COLO829 (cell line): ENCODE results near the gene DLG5.
"Not testable (repeated sequence)": the region's sequence is repeated elsewhere in the genome, so short reads cannot be mapped to it uniquely, and the experiment has no call there.

Experiments
- DNase-seq: peaks from one replicate; pipeline ENCODE4 v3.0.0; 2012; ENCODE audit warnings: low spot score

Gene DLG5

GRCh38 chr10:77794256-77795142 is 132.1 kb downstream of the DLG5 start:
- DNase-seq, result no peak

DNA sequence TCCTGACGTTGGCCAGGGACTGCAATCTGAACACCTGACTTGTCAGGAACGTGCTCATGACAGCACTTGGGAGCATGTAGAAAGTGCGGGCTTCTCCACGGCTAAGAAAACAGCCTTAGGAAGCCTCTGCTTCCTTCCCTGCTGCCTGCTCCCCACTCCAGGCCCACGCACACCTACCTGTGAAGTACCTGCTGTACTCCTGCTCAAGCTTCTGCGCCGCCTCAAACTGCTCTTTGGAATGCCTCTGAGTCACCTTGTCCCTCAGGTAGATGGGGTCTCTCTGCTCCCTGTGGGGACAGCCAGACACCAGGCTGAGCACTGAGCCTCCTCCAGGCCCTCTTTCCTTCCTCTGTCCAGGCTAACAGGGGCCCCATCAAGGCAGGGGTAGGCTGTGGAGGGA is 132.7 kb downstream of the DLG5 start:
- no peak for DNase-seq

- DNase-seq, result no peak
These were observed 134.4 kb downstream of the DLG5 start for GRCh38 chr10:77792155-77792554.

DNA sequence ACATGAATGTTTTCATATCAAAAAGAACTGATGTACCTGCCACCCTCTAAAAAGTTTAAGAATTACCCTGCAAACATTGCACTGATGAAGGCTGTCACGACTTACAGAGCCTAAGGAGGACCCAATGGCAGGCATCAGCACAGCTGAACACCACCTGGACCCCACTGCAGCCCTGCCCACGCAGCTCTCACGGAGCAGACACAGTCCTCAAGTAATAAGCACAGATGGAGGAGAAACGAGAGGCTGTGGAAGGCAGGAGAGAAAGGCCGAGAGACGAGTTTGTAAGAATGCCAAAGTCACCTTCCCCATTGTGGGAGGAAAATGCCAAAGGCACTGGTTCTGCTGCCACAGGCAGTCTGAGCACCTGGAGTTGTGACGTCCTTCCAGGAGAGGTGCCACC is 135.0 kb downstream of the DLG5 start:
- no peak for DNase-seq

GRCh38 chr10:77789861-77790260 is 136.7 kb downstream of the DLG5 start:
- DNase-seq, result no peak

DNA sequence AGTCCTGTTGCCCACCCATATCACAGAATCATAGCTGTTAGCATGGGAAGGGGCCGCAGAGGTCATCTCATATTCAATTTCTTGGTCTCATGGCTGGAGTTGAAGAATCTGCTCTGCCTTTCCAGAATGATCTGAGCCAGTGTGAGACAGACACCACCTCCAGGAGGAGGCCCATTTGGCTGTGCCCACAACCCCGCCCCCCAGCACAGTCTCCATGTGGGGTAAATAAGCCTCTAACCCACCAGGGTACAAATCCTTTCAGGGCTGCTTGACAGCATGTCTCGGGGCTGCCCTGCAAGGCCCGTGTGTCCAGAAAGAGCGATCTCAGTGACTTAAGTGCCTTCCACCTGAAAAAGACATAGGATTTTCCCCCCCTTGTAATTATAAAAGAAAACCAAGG is 137.5 kb downstream of the DLG5 start:
- no peak for DNase-seq

GRCh38 chr10:77788496-77789010 is 138.0 kb downstream of the DLG5 start:
- no peak for DNase-seq

GRCh38 chr10:77787440-77787839 is 139.1 kb downstream of the DLG5 start:
- DNase-seq, result no peak

DNA sequence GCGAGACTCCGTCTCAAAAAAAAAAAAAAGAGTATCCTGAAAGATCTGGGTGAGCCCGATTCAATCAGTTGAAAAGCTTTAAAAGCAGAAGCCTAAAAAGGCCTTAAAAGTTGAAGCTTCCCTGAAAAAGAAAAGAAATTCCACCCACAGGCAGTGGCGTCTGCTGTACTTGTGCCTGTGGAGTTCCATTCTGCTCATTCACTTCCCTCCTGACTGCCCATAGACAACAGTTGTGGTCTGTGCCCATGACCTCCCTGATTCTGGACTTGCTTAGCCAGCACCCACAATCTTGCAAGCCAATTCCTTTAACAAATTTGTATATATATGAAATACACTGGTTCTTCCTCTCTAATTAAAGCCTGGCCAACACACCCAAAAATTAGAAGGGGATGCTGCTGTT is 141.7 kb downstream of the DLG5 start:
- DNase-seq, result no peak

DNA sequence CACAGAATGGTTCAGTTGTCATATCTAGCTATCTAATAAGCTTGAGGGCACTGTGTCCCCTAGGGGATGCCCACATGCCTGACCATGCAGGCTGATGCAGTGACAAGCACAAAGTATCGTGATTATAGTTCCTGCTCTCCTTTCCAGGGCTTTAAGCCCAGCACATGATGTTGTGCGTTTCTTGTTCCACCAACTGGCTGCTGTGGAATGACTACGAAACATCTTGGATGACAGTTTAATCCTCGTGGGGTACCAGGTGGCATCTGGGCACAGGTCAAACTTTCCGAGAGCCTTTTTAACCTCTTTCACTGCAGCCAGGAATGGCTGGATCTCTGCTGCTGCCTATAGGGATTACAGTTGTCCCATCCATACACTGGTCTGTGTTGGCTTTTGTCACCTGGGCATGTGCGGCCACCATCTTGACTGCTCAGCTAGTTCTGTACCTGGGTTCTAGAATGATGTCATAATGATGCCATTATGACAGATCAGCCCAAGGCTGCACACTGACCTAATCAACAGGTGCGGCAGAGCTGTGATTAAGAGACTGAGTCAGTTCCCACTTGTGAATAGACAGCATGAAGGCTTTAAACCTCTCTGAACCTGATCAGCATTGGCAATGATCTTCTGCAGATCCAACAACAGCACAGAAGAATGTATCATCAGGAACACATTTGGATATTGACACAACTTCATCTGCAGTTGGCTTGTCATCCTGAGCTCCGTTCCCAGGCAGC is 144.1 kb downstream of the DLG5 start:
- DNase-seq, result no peak

DNA sequence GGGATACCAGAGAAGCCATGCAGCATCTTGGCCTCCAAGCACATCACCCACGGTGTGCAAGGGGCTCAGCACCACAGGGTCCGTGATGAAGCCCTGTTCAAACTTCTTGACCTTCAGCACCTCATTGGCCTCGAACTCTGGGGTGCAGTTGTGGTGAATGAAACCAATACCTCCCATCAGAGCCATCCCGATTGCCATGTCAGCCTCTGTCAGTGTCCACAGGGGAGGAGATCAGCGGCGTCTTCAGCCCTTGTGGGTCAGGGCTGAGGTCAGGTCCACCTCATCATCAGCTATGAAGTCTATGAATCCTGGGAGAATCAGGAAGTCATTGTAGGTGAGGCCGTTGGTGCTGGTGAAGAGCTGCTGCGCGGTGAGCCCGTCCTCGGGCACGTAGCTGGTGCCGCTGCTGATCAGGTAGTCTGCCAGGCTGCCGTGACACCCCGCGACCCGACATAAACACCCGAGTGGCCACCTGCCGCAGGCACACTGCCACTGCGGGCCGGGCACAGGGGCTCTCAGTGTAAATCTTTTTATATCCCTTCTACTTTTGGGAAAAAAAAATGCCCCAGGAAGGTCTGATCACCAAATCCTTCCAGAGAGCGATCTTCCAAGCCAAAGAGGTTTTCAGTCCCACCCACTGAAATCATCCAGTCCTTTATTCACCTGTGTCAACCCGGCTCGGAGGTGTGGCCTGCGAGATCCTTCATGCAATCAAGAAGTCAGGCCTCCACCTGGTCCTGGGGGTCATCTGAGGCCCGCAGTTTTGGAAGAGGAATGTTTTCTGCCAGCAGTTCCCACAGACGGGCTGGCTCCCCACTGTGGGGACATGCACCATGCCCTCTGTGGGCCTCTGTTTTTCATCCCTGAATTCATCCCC is 144.9 kb downstream of the DLG5 start:
- DNase-seq, result no peak

- DNase-seq, result no peak
These were observed 146.4 kb downstream of the DLG5 start for GRCh38 chr10:77780180-77780579.

GRCh38 chr10:77776487-77776886 is 150.1 kb downstream of the DLG5 start:
- DNase-seq, result no peak

DNA sequence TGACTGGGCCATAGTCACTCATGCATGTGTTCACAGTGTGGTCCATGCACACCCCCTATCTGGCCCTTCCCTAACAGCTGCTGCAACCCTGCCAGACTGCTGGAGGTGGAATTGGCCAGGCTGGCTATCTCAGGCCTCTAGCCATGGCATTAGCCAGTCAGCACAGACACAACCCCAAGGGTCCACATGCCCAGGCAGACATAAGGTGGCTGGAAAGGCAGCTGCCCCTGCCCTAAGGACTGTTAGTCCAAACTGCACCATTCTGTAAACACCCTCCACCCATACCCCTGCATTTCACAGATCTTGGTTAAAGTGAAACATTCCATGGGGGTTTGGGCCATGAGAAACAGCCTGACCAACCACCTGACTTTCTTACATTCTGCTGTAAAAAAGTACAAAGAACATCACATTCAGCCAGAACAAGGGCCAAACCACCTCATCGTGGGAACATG is 151.6 kb downstream of the DLG5 start:
- DNase-seq, result no peak

DNA sequence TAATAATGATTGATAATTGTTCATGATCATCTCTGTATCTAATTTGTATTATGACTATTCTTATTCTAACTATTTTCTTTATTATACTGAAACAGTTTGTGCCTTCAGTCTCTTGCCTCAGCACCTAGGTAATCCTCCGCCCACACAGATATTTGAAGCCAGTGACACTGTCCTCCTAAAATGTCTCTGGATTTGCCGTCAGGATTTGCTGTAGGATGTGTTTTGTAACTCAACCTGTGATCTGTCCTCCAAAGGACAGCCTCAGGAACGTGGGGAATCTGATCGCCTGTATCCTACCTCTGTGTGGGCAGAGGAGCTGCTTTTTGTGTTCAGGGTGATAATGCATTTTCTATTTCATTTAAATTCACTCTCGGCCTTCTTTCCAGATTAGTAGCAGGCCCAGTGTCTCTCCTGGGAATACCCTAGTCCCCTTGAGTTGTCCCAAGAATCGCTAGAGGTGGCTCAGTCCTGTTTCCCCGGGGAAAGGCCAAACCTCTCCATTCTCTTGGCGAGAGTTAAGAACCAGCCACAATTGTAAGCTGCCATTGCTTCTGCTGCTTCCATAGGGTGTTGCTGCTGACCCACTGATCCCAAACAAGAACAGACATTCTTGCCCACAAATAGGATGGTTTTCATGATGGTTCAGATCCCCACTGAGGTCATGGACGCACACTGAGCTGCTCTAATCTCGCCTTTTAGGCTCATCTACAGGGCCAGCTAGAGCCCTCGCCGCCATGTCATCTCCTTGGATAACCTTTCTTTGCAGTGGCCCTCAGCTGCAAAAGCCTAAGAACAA is 152.7 kb downstream of the DLG5 start:
- DNase-seq, result no peak

GRCh38 chr10:77772852-77773600 is 153.5 kb downstream of the DLG5 start:
- DNase-seq, result not testable (repeated sequence)

GRCh38 chr10:77771851-77772250 is 154.7 kb downstream of the DLG5 start:
- no peak for DNase-seq

- no peak for DNase-seq
These were observed 155.1 kb downstream of the DLG5 start for GRCh38 chr10:77771450-77771849.

DNA sequence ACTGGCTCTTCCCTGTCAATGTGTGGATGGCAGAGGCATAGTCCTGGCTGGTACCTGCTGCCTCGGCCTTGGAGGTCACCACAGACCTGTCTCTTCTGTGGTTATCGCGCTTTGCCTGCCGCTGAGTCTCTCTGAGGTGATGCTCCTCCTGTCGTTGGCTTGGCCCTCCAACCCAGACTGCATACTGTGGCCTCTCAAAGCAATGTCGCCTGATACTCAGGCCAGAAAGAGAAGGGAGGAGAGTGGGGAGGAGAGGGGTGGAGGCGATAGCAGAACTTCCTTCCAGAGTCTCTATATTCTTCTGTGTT is 155.7 kb downstream of the DLG5 start:
- no peak for DNase-seq

DNA sequence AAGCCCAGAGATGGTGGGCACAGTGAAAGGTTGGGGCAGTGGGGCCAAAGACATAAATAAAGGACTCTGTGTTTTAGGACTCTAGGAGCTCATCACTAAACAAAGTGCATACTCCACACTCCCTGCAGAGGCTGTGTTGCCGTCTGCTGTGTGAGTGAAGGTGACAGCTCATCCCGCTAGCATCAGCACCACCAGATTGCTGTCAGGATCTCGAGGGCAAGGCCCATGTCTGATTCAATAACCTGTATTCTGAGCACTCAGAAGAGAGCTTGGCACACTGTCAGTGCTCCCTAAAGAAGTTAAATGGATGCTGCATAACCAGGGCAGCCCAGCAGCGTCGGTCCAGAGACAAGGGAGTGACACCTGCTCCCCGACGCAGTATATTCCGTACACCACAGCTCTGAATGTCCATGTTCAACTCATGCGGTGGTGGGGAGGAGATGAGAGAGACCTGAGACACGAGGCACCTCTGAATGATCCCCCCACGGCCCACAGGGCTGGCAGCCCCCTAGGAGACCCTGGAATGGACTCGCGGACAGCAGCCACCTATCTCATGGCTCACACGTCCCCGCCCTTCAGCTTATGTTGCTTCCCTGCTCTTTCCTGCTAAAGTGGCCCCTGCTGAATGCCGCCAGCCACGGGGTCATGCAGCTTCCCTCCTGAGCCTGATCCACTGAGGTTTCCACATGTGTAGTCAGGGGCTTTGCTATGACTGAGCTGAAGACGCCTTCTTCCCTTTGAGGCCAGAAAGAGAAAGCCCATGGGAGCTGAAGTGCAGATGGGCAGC is 156.3 kb downstream of the DLG5 start:
- no peak for DNase-seq
